WI38 (cell line): ENCODE data around the gene COX7A2.

Experiments
- H3K4me3 ChIP-seq: 2 replicates; pipeline ENCODE4 v1.5.1; 2011; ENCODE audit warnings: low read depth, mild to moderate bottlenecking, control low read depth, low read length
- TF ChIP-seq, protein P1 (sequence below): IDR thresholded peaks from 2 replicates; pipeline ENCODE4 v1.5.1; 2012; ENCODE audit warnings: low read depth, mild to moderate bottlenecking, control low read depth, low read length

Gene COX7A2

DNA sequence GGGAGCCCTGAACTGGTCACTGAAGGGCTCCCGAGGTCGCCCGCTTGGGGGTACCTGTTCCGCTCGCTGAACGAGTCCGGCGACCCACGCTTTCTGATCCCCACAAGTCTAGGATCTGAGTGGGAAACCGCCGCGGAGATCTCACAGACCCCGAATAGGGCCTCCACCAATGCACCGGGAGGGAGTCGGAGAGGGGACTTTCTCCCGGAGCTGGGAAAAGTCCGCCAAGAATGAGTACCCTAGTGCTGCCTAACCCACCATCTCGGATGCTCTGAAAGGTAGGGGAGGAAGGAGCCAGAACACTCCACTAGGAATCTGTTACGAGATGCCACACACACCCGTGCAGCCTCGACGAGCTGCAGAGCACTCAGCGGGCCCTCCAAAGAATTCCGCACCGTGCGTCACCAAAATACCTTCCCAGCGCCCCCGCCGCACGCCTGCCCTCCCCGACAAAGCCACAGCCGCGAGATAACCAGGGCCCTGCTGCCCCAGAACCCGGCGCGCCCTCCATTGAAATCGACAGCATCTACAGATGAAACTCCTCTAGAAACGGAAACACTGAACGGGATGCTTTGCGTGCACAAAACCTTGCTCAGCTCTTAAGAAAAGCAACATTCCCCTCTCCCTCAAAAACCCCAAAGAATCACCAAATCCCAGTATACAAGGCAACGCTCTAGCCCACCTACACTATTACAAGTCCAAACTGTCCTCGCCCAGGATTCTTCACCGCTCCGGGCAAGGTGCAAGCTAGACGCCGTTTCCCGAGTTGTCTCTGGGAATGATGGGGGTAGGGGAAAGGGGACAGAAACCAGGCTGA is 38.4 kb downstream of the COX7A2 start:
- TF ChIP-seq, protein P1, sequence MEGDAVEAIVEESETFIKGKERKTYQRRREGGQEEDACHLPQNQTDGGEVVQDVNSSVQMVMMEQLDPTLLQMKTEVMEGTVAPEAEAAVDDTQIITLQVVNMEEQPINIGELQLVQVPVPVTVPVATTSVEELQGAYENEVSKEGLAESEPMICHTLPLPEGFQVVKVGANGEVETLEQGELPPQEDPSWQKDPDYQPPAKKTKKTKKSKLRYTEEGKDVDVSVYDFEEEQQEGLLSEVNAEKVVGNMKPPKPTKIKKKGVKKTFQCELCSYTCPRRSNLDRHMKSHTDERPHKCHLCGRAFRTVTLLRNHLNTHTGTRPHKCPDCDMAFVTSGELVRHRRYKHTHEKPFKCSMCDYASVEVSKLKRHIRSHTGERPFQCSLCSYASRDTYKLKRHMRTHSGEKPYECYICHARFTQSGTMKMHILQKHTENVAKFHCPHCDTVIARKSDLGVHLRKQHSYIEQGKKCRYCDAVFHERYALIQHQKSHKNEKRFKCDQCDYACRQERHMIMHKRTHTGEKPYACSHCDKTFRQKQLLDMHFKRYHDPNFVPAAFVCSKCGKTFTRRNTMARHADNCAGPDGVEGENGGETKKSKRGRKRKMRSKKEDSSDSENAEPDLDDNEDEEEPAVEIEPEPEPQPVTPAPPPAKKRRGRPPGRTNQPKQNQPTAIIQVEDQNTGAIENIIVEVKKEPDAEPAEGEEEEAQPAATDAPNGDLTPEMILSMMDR = no peak

GRCh38 chr6:75204217-75204958 is 39.2 kb downstream of the COX7A2 start:
- H3K4me3 ChIP-seq = peak overlapping the region; percentile 84

More for the DNA sequence above, 38.4 kb downstream of the COX7A2 start:
- H3K4me3 ChIP-seq = peak overlapping the region; percentile 84

DNA sequence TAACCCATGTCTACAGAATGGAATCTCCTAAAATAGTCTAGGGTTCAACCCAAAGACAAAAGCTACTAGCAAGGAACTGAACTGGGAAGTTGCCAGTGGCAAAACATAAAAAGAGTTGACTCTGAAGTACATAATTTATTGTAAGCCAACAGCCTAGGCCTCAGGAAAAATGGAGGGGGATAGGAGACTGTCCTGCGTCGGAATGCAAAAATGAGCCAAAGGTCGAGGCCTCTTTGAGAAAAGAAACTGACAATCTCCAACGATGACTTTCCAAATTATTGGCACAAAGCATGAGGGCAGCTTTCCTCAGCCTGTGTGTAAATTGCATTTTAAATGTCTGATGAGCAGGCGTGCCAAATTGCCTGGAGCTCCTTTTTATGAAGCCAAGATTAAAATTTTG is 39.9 kb downstream of the COX7A2 start:
- H3K4me3 ChIP-seq = peak overlapping the region; percentile 84

More at GRCh38 chr6:75204217-75204958, 39.2 kb downstream of the COX7A2 start:
- TF ChIP-seq, protein P1 = peak; percentile 65

DNA sequence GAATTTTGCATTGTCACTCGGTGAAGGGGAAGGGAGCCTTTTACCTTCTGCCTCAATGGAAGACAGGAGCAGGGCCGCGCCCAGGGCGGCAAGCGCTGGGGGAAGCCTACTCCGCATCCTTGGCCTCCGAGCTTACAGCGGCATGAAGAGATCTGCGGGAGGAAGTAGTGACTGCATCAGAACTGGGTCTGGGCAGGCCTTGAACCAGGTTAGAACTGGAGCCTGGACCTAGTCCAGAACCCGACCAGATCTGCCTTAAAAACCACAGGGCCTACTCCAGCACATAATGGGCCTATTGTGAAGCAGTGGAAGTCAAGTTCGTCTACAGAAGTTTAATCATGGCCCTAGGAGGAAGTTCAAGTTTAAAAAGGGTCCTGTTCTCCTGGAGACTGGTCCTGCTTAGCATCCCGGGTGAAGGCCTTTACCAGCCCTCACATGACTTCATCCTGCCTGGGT is 40.9 kb downstream of the COX7A2 start:
- H3K4me3 ChIP-seq = peak overlapping the region; percentile 84
- TF ChIP-seq, protein P1 = no peak

More for the DNA sequence above, 39.9 kb downstream of the COX7A2 start:
- TF ChIP-seq, protein P1 = no peak

- peak overlapping the region; percentile 84 for H3K4me3 ChIP-seq
- TF ChIP-seq, protein P1 = no peak
Measured at GRCh38 chr6:75201901-75202672, 41.5 kb downstream of the COX7A2 start.

DNA sequence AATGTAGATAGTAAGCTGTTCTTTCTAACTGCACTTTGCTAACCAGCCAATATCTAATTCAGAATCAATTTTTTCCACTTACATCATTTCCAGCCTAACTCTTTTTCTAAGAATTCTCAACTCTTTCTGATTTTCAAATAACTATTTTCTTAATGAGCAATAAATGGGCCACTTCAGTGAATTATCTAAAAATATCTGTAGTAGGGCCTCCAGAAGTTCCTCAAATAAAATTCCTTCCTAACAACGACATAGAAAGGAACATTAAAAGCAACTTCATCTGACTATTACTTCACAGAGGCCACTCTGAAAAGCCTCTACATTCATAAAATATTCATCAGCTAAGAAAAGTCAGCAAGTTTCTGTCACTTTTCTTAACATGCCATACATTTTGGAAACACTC is 42.6 kb downstream of the COX7A2 start:
- H3K4me3 ChIP-seq = no peak overlapping the region
- TF ChIP-seq, protein P1 = no peak
